ENCODE data around the gene MAPK8IP2. TPM values are rescaled to one million over a fixed set of nuclear protein-coding genes. Genes with fewer than 3 reads are reported as not detected.

Gene MAPK8IP2
- total and polyA plus RNA-seq, 2 of the 13 experiments (the other 11 are each of a cell fraction or from before 2014, with no cell fraction given): 1.3 to 2.6 TPM

GRCh38 chr22:50569041-50569459 lies 31.5 kb upstream of the MAPK8IP2 start:
- DNase-seq (ENCODE audit: low spot score) (peak; percentile 78), ATAC-seq (peak; percentile 86), FAIRE-seq (no peak)
- 6% methylated on average over 5 of the region's 8 CpGs for WGBS (ENCODE audit: low lambda C conversion rate)
- Histone ChIP-seq H3K27ac (ENCODE audit: extremely low read length, insufficient read depth, low read length) (peak overlapping the region; percentile 83), H2AFZ (ENCODE audit: low read length) (no peak overlapping the region), H3K9ac (ENCODE audit: insufficient read depth, low read depth, low read length) (peak overlapping the region; percentile 47), H3K4me3 (replicated peaks in 1 of 3; ENCODE audit: insufficient read depth in 1 of 3, low read depth in 2 of 3, low read length in 3 of 3) (peak overlapping the region in 1 of 3 experiments; percentile 7; a peak in 1 of 6 replicates), H3K9me3 (ENCODE audit: low read length) (no peaks in the 10 kb centered on the region), H3K79me2 (ENCODE audit: insufficient read depth, low read length) (no peaks in the 10 kb centered on the region), H3K4me2 (ENCODE audit: low read depth, low read length) (peak overlapping the region; percentile 52), H3K36me3 (replicated peaks in 1 of 2; ENCODE audit: control insufficient read depth in 1 of 2, insufficient read depth in 2 of 2, low read length in 2 of 2) (peaks cover 4 to 5% of the 10 kb centered on the region in 2 experiments; a peak in 2 of 5 replicates), H4K20me1 (ENCODE audit: insufficient read depth, low read length) (no peaks in the 10 kb centered on the region), H3K27me3 (ENCODE audit: control insufficient read depth in 1 of 2, insufficient read depth in 2 of 2, low read length in 2 of 2) (no peaks in the 10 kb centered on the region), H3K4me1 (ENCODE audit: insufficient read depth, low read length) (peaks cover 34% of the 10 kb centered on the region)
- in situ Hi-C loops (cut with HindIII; ENCODE audit: extremely low pct_ligation_motif_present, low pct_unique_long_range_greater_than_20kb): loop anchor here (5.0 kb wide), 1 partner anchor 37 kb away; the partner anchor contains the start of gene TYMP
- CTCF ChIA-PET (ENCODE audit: low intra/inter-chr PET ratio, low total read pairs): no interaction called here
- BruUV-seq (replicated peaks): TSS peak; percentile 83
- intact Hi-C loops (cut with micrococcal nuclease; ENCODE audit: unreplicated experiment): no loop called here
- POLR2A ChIA-PET: interaction anchor here (0.9 to 3.2 kb wide), 12 partner anchors 9 to 131 kb away, joined by 3 to 30 read pairs (median 4); partner anchors contain the start of genes CHKB, CPT1B, KLHDC7B and SCO2
- TF ChIP-seq, protein P1, sequence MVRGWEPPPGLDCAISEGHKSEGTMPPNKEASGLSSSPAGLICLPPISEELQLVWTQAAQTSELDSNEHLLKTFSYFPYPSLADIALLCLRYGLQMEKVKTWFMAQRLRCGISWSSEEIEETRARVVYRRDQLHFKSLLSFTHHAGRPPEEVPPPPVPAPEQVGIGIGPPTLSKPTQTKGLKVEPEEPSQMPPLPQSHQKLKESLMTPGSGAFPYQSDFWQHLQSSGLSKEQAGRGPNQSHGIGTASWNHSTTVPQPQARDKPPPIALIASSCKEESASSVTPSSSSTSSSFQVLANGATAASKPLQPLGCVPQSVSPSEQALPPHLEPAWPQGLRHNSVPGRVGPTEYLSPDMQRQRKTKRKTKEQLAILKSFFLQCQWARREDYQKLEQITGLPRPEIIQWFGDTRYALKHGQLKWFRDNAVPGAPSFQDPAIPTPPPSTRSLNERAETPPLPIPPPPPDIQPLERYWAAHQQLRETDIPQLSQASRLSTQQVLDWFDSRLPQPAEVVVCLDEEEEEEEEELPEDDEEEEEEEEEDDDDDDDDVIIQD (CRISPR knock-in tag; IDR thresholded peaks at IDR 0.05; ENCODE audit: low read depth): 0 out of 2 replicates have a peak, but pooled peaks have one; percentile 20
- TF ChIP-seq SMARCC2 (IDR thresholded peaks at IDR 0.05) (no peak), POLR2G (IDR thresholded peaks at IDR 0.05; ENCODE audit: low read depth, low read length) (0 out of 2 replicates have a peak, but pooled peaks have one; percentile 48), GPBP1L1 (CRISPR knock-in tag; IDR thresholded peaks at IDR 0.05) (no peak), ZNF468 (CRISPR knock-in tag; IDR thresholded peaks at IDR 0.05) (no peak), MTF2 (CRISPR knock-in tag; IDR thresholded peaks at IDR 0.05; ENCODE audit: borderline replicate concordance) (no peak), ZMYM2 (CRISPR knock-in tag; IDR thresholded peaks at IDR 0.05) (no peak), EP300 (IDR thresholded peaks at IDR 0.05; ENCODE audit: low read depth in 2 of 2, low read length in 2 of 2) (peak in 1 of 2 experiments; percentile 48; a peak in 1 of 4 replicates), EP300 (CRISPR knock-in tag; IDR thresholded peaks at IDR 0.05; ENCODE audit: borderline replicate concordance) (no peak; the same call in 1 of the 2 replicates), RARA (CRISPR knock-in tag; IDR thresholded peaks at IDR 0.05) (peak; percentile 22; the same call in 1 of the 2 replicates), STAG1 (CRISPR knock-in tag; IDR thresholded peaks at IDR 0.05) (no peak), MZF1 (CRISPR knock-in tag; IDR thresholded peaks at IDR 0.05; ENCODE audit: borderline replicate concordance) (no peak), ZNF260 (CRISPR knock-in tag; IDR thresholded peaks at IDR 0.05; ENCODE audit: borderline replicate concordance, low read depth) (no peak), RFXANK (CRISPR knock-in tag; IDR thresholded peaks at IDR 0.05) (no peak), NPAS2 (CRISPR knock-in tag; IDR thresholded peaks at IDR 0.05; ENCODE audit: borderline replicate concordance) (no peak), KLF16 (CRISPR knock-in tag; IDR thresholded peaks at IDR 0.05) (0 out of 4 replicates have a peak, but pooled peaks of 1 of the 2 experiments have one; percentile 58), ZNF772 (CRISPR knock-in tag; IDR thresholded peaks at IDR 0.05) (no peak), JUND (CRISPR knock-in tag; IDR thresholded peaks at IDR 0.05) (no peak), HMG20A (CRISPR knock-in tag; IDR thresholded peaks at IDR 0.05; ENCODE audit: borderline replicate concordance) (no peak), GTF2F1 (IDR thresholded peaks at IDR 0.05; ENCODE audit: low read length) (no peak), ZNF234 (CRISPR knock-in tag; conservative IDR thresholded peaks at IDR 0.05) (no peak)
- TF ChIP-seq, protein P2, sequence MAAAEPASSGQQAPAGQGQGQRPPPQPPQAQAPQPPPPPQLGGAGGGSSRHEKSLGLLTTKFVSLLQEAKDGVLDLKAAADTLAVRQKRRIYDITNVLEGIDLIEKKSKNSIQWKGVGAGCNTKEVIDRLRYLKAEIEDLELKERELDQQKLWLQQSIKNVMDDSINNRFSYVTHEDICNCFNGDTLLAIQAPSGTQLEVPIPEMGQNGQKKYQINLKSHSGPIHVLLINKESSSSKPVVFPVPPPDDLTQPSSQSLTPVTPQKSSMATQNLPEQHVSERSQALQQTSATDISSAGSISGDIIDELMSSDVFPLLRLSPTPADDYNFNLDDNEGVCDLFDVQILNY (CRISPR knock-in tag; conservative IDR thresholded peaks at IDR 0.05): no peak
